Ovary (tissue), 9 donors: ENCODE results near the gene MMS19. TPM values are rescaled to one million over a fixed set of nuclear protein-coding genes. Genes with fewer than 3 reads are reported as not detected.

ENCODE experiments used
- DNase-seq, 5 donors: peaks; one replicate each; pipeline ENCODE4 v3.0.0-alpha.2; 2019 to 2020
- H3K27ac ChIP-seq, 2 donors: fragments of 200-600 bp; one replicate each; pipeline versions ENCODE4 v1.5.1 to v1.8.0; 2019 to 2022
- H3K27me3 ChIP-seq: fragments of 200-600 bp; one replicate; pipeline ENCODE4 v1.8.0; 2022
- H3K36me3 ChIP-seq: fragments of 200-600 bp; sonication (generic); one replicate; pipeline ENCODE4 v1.5.1; 2019
- H3K4me1 ChIP-seq: one replicate; pipeline ENCODE4 v1.8.1; 2013; ENCODE audit warnings: mild to moderate bottlenecking, moderate library complexity; ENCODE audit not compliant: insufficient read depth
- H3K4me3 ChIP-seq: fragments of 200-600 bp; sonication (generic); one replicate; pipeline ENCODE4 v1.5.1; 2017
- H3K9me3 ChIP-seq, 2 donors: fragments of 200-600 bp in 1 of 2; sonication (generic) in 1 of 2; one replicate each; pipeline versions ENCODE4 v1.5.1 to v1.8.1; 2013 to 2019; ENCODE audit warnings: mild to moderate bottlenecking in 1 of 2, moderate library complexity in 1 of 2
- EP300 ChIP-seq: sonication (generic); formaldehyde crosslinking; IDR thresholded peaks from one replicate; pipeline ENCODE4 v1.6.1; 2017; ENCODE audit warnings: antibody characterized with exemption
- POLR2A ChIP-seq: fragments of 450-650 bp; IDR thresholded peaks from one replicate; pipeline ENCODE4 v1.6.1; 2017; ENCODE audit warnings: antibody characterized with exemption, mild to moderate bottlenecking, moderate library complexity
- WGBS, 3 donors: extraction: QIAGEN DNeasy Blood & Tissue Kit in 1 of 3; methylation state at CpG; one replicate each; pipeline versions ENCODE4 v1.1.5 to v1.1.7; 2013 to 2017; 5-methylcytosine and 5-hydroxymethylcytosine counted together
- intact Hi-C, 4 donors: fragments of 100-400 bp; cut with DNase I; formaldehyde crosslinking; loops; one replicate each; pipeline versions ENCODE4 v1.11.0 to v1.15.1; 2022 to 2023
- polyA plus RNA-seq, 2 donors: library from polyadenylated mRNA; stranded (reverse); fragments of 200-250 nt in 1 of 2; fragments of 350-450 nt in 1 of 2; fragmentation: Illumina TruSeq in 1 of 2; extraction: RNeasy Lipid Tissue Mini Kit (QIAGEN cat#74804) in 1 of 2; gene quantifications; one replicate each; pipeline ENCODE4 v1.2.3, GENCODE V29; 2013 to 2014
- total RNA-seq, 7 donors: library from RNA; depleted of rRNA in 2 of 7; stranded (reverse); fragments of >200 nt in 2 of 7; fragmentation: NEBNext Ultra II Directional in 3 of 7; extraction: Animal tissue kit (Norgen Biotek cat#: 25700) in 3 of 7; gene quantifications; one replicate each; pipeline versions ENCODE4 v1.1.0 to v1.2.4, GENCODE V29; 2016 to 2023
- TF ChIP-seq, protein P1 (sequence below), 3 donors: fragments of 450-650 bp in 2 of 3; fragments of 200-600 bp in 1 of 3; IDR thresholded peaks; one replicate each; pipeline versions ENCODE4 v1.5.1 to v1.8.0; 2016 to 2022; ENCODE audit warnings: antibody characterized with exemption in 3 of 3, mild to moderate bottlenecking in 1 of 3
- donor health status: DM: no; HTN: no; CAD: no; lungs with moderate emphysema.
- donor health status: DM: no; HTN: no; CAD: no.
- donor health status: Bipolar disorder and iron deficiency.
- donor health status: DM: yes; HTN: yes; CAD: no.
- donor health status: DM: no; HTN: no; CAD: no.
- donor health status: DM: yes; HTN: yes; CAD: no.

Gene MMS19
- total and polyA plus RNA-seq, 9 donors, result 45.3 to 63.6 (median 56.4) TPM

- no peak overlapping the region for H3K27ac ChIP-seq
- WGBS, 3 donors, result 87 to 93% (median 92%) methylated on average over 6 of the region's 6 CpGs
- H3K4me1 ChIP-seq, result no peaks in the 10 kb centered on the region
- intact Hi-C loops, result no loop called here
- H3K27me3 ChIP-seq, result no peaks in the 10 kb centered on the region
- H3K4me3 ChIP-seq, result no peak overlapping the region
- H3K9me3 ChIP-seq, result no peaks in the 10 kb centered on the region
- no peak for TF ChIP-seq POLR2A
- TF ChIP-seq, protein P1, sequence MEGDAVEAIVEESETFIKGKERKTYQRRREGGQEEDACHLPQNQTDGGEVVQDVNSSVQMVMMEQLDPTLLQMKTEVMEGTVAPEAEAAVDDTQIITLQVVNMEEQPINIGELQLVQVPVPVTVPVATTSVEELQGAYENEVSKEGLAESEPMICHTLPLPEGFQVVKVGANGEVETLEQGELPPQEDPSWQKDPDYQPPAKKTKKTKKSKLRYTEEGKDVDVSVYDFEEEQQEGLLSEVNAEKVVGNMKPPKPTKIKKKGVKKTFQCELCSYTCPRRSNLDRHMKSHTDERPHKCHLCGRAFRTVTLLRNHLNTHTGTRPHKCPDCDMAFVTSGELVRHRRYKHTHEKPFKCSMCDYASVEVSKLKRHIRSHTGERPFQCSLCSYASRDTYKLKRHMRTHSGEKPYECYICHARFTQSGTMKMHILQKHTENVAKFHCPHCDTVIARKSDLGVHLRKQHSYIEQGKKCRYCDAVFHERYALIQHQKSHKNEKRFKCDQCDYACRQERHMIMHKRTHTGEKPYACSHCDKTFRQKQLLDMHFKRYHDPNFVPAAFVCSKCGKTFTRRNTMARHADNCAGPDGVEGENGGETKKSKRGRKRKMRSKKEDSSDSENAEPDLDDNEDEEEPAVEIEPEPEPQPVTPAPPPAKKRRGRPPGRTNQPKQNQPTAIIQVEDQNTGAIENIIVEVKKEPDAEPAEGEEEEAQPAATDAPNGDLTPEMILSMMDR (IDR thresholded peaks at IDR 0.05), result no peak
- no peak for TF ChIP-seq EP300
- DNase-seq, result no peak
- H3K36me3 ChIP-seq, result no peaks in the 10 kb centered on the region
Measured at GRCh38 chr10:97435211-97435610, 63.0 kb downstream of the MMS19 start.

DNA sequence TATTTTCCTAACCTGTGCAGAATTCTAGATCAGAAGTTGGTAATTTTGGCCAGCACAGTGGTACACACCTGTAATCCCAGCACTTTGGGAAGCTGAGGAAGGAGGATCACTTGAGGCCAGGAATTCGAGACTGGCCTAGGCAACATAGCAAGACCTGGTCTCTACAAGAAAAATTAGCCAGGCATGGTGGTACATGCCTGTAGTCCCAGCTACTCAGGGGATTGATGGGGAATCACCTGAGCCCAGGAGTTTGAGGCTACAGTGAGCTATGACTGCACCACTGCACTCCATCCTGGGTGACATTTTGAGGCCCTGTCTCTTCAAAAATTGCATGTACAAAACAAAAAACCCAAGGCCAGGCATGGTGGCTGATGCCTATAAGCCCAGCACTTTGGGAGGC is 63.7 kb downstream of the MMS19 start:
- no peak overlapping the region for H3K27ac ChIP-seq
- no peaks in the 10 kb centered on the region for H3K36me3 ChIP-seq
- no peaks in the 10 kb centered on the region for H3K27me3 ChIP-seq
- H3K4me3 ChIP-seq, result no peak overlapping the region
- no peak for TF ChIP-seq EP300
- TF ChIP-seq, protein P1 (IDR thresholded peaks at IDR 0.05), result no peak
- TF ChIP-seq POLR2A, result no peak
- no peaks in the 10 kb centered on the region for H3K4me1 ChIP-seq
- H3K9me3 ChIP-seq, result no peaks in the 10 kb centered on the region
- WGBS, 3 donors, result 95% methylated on average over 1 of the region's 1 CpG
- DNase-seq, result no peak
- intact Hi-C loops, result no loop called here

DNA sequence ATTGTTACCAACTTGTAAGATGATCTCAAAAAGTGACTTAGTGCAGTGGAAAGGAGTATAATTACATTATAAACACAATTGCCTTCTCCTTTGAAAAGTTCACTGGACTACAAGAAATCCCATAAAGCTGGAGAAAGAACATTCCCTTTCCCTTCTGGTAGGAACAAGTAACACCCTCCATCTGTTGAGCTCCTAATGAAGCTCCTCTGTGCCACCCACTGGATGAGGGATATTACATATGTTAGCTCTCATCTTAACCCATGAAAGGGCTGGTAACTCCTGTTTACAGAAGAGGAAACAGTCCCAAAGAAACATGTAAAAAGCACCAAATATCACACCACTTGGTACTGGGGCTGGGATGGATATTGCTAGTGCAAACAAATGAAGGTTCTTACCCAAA is 64.2 kb downstream of the MMS19 start:
- H3K4me1 ChIP-seq, result no peaks in the 10 kb centered on the region
- intact Hi-C loops, result no loop called here
- no peak for DNase-seq
- H3K4me3 ChIP-seq, result no peak overlapping the region
- H3K27ac ChIP-seq, result no peak overlapping the region
- no peaks in the 10 kb centered on the region for H3K9me3 ChIP-seq
- no peaks in the 10 kb centered on the region for H3K36me3 ChIP-seq
- H3K27me3 ChIP-seq, result no peaks in the 10 kb centered on the region
- TF ChIP-seq EP300 (no peak), POLR2A (no peak)
- TF ChIP-seq, protein P1 (IDR thresholded peaks at IDR 0.05), result no peak

- Histone ChIP-seq H3K36me3 (no peaks in the 10 kb centered on the region), H3K4me3 (no peak overlapping the region), H3K9me3 (no peaks in the 10 kb centered on the region), H3K4me1 (peaks cover 10% of the 10 kb centered on the region), H3K27me3 (no peaks in the 10 kb centered on the region), H3K27ac (no peak overlapping the region)
- no peak for DNase-seq
- TF ChIP-seq EP300, result no peak
- WGBS, 3 donors, result 70 to 73% (median 71%) methylated on average over 4 of the region's 4 CpGs
- intact Hi-C loops, result no loop called here
Measured at GRCh38 chr10:97428572-97428981, 69.6 kb downstream of the MMS19 start.

GRCh38 chr10:97427571-97428179 is 70.5 kb downstream of the MMS19 start:
- Histone ChIP-seq H3K27ac (no peak overlapping the region), H3K4me1 (peaks cover 10% of the 10 kb centered on the region), H3K36me3 (no peaks in the 10 kb centered on the region), H3K9me3 (no peaks in the 10 kb centered on the region), H3K27me3 (no peaks in the 10 kb centered on the region), H3K4me3 (peak overlapping the region; percentile 88)
- 7 to 12% (median 9%) methylated on average over 9 of the region's 9 CpGs for WGBS, 3 donors
- TF ChIP-seq, protein P1 (IDR thresholded peaks at IDR 0.05), result no peak
- TF ChIP-seq POLR2A (no peak), EP300 (no peak)
- intact Hi-C loops, result no loop called here
- DNase-seq, result no peak
